RPMI8226 (cell line): Measurements from ENCODE around the gene IQGAP2.
"Not testable (repeated sequence)": the region's sequence is repeated elsewhere in the genome, so short reads cannot be mapped to it uniquely, and the experiment has no call there.

Experiments
- DNase-seq: peaks from one replicate; pipeline ENCODE4 v3.0.0-alpha.2; 2015

IQGAP2 gene

GRCh38 chr5:76545184-76545583 is 142.1 kb downstream of the IQGAP2 start:
- DNase-seq: no peak

GRCh38 chr5:76546497-76547102 is 143.5 kb downstream of the IQGAP2 start:
- DNase-seq: peak; percentile 46

- peak; percentile 91 for DNase-seq
These were observed 144.3 kb downstream of the IQGAP2 start for GRCh38 chr5:76547242-76547890.

GRCh38 chr5:76547891-76548524 is 144.9 kb downstream of the IQGAP2 start:
- DNase-seq: peak; percentile 64

- peak; percentile 59 for DNase-seq
These were observed 145.6 kb downstream of the IQGAP2 start for GRCh38 chr5:76548525-76549229.

GRCh38 chr5:76550881-76551280 is 147.8 kb downstream of the IQGAP2 start:
- not testable (repeated sequence) for DNase-seq

GRCh38 chr5:76552546-76552945 is 149.5 kb downstream of the IQGAP2 start:
- DNase-seq: peak; percentile 10

GRCh38 chr5:76553251-76553650 is 150.2 kb downstream of the IQGAP2 start:
- no peak for DNase-seq

GRCh38 chr5:76555114-76555513 is 152.0 kb downstream of the IQGAP2 start:
- DNase-seq: no peak

GRCh38 chr5:76555717-76556116 is 152.6 kb downstream of the IQGAP2 start:
- no peak for DNase-seq

GRCh38 chr5:76556511-76557221 is 153.6 kb downstream of the IQGAP2 start:
- DNase-seq: no peak

- no peak for DNase-seq
These were observed 158.1 kb downstream of the IQGAP2 start for GRCh38 chr5:76560952-76561891.

GRCh38 chr5:76561959-76562358 is 158.9 kb downstream of the IQGAP2 start:
- no peak for DNase-seq

- no peak for DNase-seq
These were observed 161.9 kb downstream of the IQGAP2 start for GRCh38 chr5:76565009-76565408.

GRCh38 chr5:76570153-76570552 is 167.1 kb downstream of the IQGAP2 start:
- DNase-seq: no peak

- DNase-seq: no peak
These were observed 168.5 kb downstream of the IQGAP2 start for GRCh38 chr5:76571559-76571958.

GRCh38 chr5:76576450-76576849 is 173.4 kb downstream of the IQGAP2 start:
- no peak for DNase-seq

- no peak for DNase-seq
These were observed 173.9 kb downstream of the IQGAP2 start for GRCh38 chr5:76576996-76577395.

- DNase-seq: no peak
These were observed 176.3 kb downstream of the IQGAP2 start for GRCh38 chr5:76579166-76579937.

- no peak for DNase-seq
These were observed 177.9 kb downstream of the IQGAP2 start for GRCh38 chr5:76580981-76581380.
